Small intestine (tissue), 7 donors: Measurements from ENCODE around the gene RBM33. TPM values are rescaled to one million over a fixed set of nuclear protein-coding genes. Genes with fewer than 3 reads are reported as not detected.
A peak's percentile ranks its signal among the peaks of the same experiment; 100 is the strongest.

Experiments used
- DNase-seq, 2 donors: peaks; one replicate each; pipeline versions ENCODE4 v3.0.0 to v3.0.0-alpha.2; 2013
- FAIRE-seq: peaks from 2 replicates; lab custom pipeline; 2012; peaks lifted over from hg19 to GRCh38; lab: Jason Lieb, UNC
- H3K27ac ChIP-seq, 3 donors: one replicate each; pipeline ENCODE4 v1.5.1; 2013; ENCODE audit warnings: low read length in 2 of 3, mild to moderate bottlenecking in 2 of 3, control low read depth in 1 of 3, inconsistent platforms in 1 of 3, low read depth in 1 of 3, moderate library complexity in 1 of 3
- H3K27me3 ChIP-seq, 3 donors: one replicate each; pipeline ENCODE4 v1.6.1; 2013; ENCODE audit warnings: low read length in 3 of 3, inconsistent platforms in 1 of 3; ENCODE audit not compliant: control insufficient read depth in 3 of 3, insufficient read depth in 3 of 3
- H3K36me3 ChIP-seq, 3 donors: one replicate each; pipeline ENCODE4 v1.6.1; 2013; ENCODE audit warnings: low read length in 3 of 3, inconsistent platforms in 1 of 3, low read depth in 1 of 3, mild to moderate bottlenecking in 1 of 3, moderate library complexity in 1 of 3; ENCODE audit not compliant: control insufficient read depth in 3 of 3, insufficient read depth in 2 of 3
- H3K4me1 ChIP-seq, 3 donors: one replicate each; pipeline ENCODE4 v1.6.1; 2013; ENCODE audit warnings: low read length in 2 of 3, inconsistent platforms in 1 of 3, low read depth in 1 of 3, mild to moderate bottlenecking in 1 of 3, moderate library complexity in 1 of 3; ENCODE audit not compliant: control insufficient read depth in 3 of 3, insufficient read depth in 2 of 3
- H3K4me3 ChIP-seq, 3 donors: one replicate each; pipeline ENCODE4 v1.5.1; 2013; ENCODE audit warnings: low read length in 3 of 3, control low read depth in 1 of 3, inconsistent platforms in 1 of 3, low read depth in 1 of 3, mild to moderate bottlenecking in 1 of 3, moderate library complexity in 1 of 3
- H3K9me3 ChIP-seq, 2 donors: one replicate each; pipeline ENCODE4 v1.6.1; 2013; ENCODE audit warnings: low read depth in 1 of 2, low read length in 1 of 2; ENCODE audit not compliant: control insufficient read depth in 2 of 2, insufficient read depth in 1 of 2
- WGBS, 3 donors: extraction: QIAGEN DNeasy Blood & Tissue Kit; methylation state at CpG; one replicate each; pipeline ENCODE4 v1.1.7; 2013; 5-methylcytosine and 5-hydroxymethylcytosine counted together
- polyA plus RNA-seq, 4 donors: library from polyadenylated mRNA; stranded (reverse) in 3 of 4; unstranded in 1 of 4; fragments of 200-250 nt in 3 of 4; fragments of 120-200 nt in 1 of 4; gene quantifications; one replicate each; pipeline versions ENCODE4 v1.2.1 to v1.2.3, GENCODE V29; 2013
- donor health status: healthy with polysubstance abuse.
- donor health status: control.
- donor health status: control.
- donor health status: Bipolar disorder and iron deficiency.
- donor health status: healthy.

RBM33 gene
- polyA plus RNA-seq, 4 donors = 7.8 to 39.7 (median 15.1) TPM

DNA sequence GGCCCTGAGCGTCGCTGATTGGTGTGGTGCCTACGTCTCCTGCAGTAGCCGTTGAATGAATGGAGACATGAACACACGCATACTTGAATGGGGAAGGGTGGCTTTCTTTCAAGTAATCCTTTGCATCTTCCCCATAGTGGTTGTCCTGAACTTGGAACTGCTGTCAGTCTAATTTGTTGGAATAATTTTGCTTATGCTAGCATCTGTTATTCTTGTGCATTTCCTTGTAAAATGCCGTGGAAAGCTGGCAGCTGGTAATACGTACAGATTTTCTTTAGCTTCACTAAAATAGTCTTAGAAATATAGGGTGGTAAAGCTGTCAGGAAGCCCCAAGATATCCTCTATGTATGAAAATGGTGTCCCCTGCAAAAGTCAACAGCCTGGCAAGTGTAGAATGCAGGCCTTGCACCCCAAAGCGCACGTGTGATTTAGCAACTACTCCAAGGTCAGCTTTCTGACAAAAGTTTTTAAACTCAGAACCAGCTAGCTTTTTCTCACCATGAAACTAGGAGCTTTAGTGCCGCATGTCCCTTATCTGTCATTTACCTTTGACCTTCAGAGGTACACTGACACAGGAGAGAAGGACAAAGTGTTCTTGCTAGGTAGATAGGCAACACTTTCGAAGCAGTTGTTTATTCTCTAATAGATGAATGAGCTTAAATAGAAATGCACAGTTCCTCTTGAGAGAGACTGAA, 70.8 kb downstream of the RBM33 start:
- no peak for FAIRE-seq
- Histone ChIP-seq H3K27ac (peak overlapping the region in 1 of 3 donors; percentile 41), H3K9me3 (no peaks in the 10 kb centered on the region), H3K4me1 (peaks cover 0 to 16% (median 11%) of the 10 kb centered on the region in 3 donors), H3K4me3 (no peak overlapping the region), H3K27me3 (no peaks in the 10 kb centered on the region), H3K36me3 (peaks cover 12 to 51% (median 18%) of the 10 kb centered on the region in 3 donors)
- WGBS, 3 donors = 64 to 81% (median 76%) methylated on average over 11 of the region's 11 CpGs
- DNase-seq = peak; percentile 46 to 80

DNA sequence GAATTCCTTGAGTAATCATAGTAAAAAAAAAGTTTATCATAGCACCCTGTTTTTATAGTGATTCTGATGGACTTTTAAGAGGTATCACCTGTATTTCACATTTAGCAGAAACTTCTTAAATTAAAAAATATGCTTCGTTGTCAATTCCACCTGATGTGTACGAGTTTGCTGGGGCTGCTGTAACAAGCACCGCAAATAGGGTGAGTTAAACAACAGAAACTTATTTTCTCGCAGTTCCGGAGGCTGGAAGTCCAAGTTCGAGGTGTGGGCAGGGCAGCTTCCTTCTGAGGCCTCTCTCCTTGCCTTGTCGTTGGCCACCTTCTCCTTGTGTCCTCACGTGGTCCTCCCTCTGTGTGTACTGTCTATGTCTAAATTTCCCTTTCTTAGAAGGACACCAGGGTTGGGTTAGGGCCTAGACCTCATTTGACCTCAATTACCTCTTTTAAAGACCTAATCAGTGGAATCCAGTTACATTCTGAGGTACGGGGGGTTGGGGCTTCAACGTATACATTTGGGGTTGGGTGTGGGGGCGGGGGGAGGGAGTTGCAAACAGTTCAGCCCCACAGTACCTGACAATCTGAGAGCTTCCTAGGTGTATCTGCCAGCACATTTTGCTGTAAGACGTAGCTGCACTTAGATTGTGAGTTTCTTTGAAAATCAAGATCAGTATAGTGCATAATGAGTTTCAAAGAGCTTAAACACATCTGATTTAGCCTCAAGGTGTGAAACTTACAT, 72.7 kb downstream of the RBM33 start:
- Histone ChIP-seq H3K4me1 (peaks cover 0 to 16% (median 11%) of the 10 kb centered on the region in 3 donors), H3K36me3 (peaks cover 5 to 40% (median 5%) of the 10 kb centered on the region in 3 donors), H3K9me3 (no peaks in the 10 kb centered on the region), H3K4me3 (no peak overlapping the region), H3K27me3 (no peaks in the 10 kb centered on the region), H3K27ac (no peak overlapping the region)
- WGBS, 3 donors = 92 to 94% (median 93%) methylated on average over 12 of the region's 12 CpGs
- DNase-seq (no peak), FAIRE-seq (no peak)

GRCh38 chr7:155721056-155721455, 76.6 kb downstream of the RBM33 start:
- DNase-seq (no peak), FAIRE-seq (no peak)
- WGBS, 3 donors = 78 to 83% (median 80%) methylated on average over 6 of the region's 6 CpGs
- Histone ChIP-seq H3K4me1 (peaks cover 0 to under 1% (median 0%) of the 10 kb centered on the region in 3 donors), H3K36me3 (peaks cover 8 to 17% (median 8%) of the 10 kb centered on the region in 3 donors), H3K4me3 (no peak overlapping the region), H3K27me3 (no peaks in the 10 kb centered on the region), H3K27ac (no peak overlapping the region), H3K9me3 (no peaks in the 10 kb centered on the region)

GRCh38 chr7:155722118-155722517, 77.7 kb downstream of the RBM33 start:
- DNase-seq = no peak
- no peaks in the 10 kb centered on the region for H3K9me3 ChIP-seq
- H3K36me3 ChIP-seq = peaks cover 8 to 16% (median 8%) of the 10 kb centered on the region in 3 donors
- H3K27me3 ChIP-seq = no peaks in the 10 kb centered on the region
- FAIRE-seq = no peak
- H3K4me3 ChIP-seq = no peak overlapping the region
- no peaks in the 10 kb centered on the region for H3K4me1 ChIP-seq
- peak overlapping the region in 1 of 3 donors; percentile 18 for H3K27ac ChIP-seq
- WGBS, 3 donors = 72 to 91% (median 81%) methylated on average over 2 of the region's 2 CpGs

GRCh38 chr7:155722936-155723335, 78.5 kb downstream of the RBM33 start:
- Histone ChIP-seq H3K36me3 (peaks cover 8 to 17% (median 11%) of the 10 kb centered on the region in 3 donors), H3K4me3 (no peak overlapping the region), H3K27ac (no peak overlapping the region), H3K4me1 (no peaks in the 10 kb centered on the region), H3K27me3 (no peaks in the 10 kb centered on the region), H3K9me3 (no peaks in the 10 kb centered on the region)
- FAIRE-seq (no peak), DNase-seq (no peak)
- 79 to 80% (median 80%) methylated on average over 4 of the region's 4 CpGs for WGBS, 3 donors

DNA sequence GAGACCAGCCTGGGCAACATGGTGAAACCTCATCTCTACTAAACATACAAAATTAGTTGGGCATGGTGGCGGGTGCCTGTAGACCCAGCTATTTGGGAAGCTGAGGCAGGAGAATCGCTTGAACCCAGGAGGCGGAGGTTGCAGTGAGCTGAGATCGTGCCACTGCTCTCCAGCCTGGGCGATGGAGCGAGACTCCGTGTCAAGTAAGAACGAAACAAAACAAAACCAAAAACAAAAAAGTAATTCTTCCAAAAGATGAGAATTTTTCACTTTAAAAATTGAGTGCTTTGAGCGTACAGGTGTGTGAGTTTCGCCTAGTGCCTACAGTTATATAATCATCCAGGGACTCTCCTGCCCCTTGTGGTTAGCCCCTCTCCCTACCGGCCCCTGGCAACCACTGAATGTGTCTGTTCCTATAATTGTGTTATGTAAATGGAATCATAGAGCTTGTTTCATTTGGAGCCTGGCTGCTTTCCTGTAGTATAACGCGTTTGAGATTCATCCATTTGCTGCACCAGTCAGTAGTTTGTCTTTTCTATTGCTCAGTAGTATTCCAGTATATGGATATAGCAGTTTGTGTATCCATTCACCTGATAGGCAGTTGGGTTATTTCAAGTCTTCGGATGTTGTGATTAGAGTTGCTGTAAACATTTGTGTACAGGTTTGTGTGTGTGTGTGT, 80.0 kb downstream of the RBM33 start:
- DNase-seq (no peak), FAIRE-seq (no peak)
- no peak overlapping the region for H3K27ac ChIP-seq
- no peaks in the 10 kb centered on the region for H3K9me3 ChIP-seq
- H3K4me1 ChIP-seq = no peaks in the 10 kb centered on the region
- 91 to 92% (median 91%) methylated on average over 14 of the region's 14 CpGs for whole genome bisulfite sequencing, 3 donors
- peaks cover 6 to 23% (median 9%) of the 10 kb centered on the region in 3 donors for H3K36me3 ChIP-seq
- no peaks in the 10 kb centered on the region for H3K27me3 ChIP-seq
- no peak overlapping the region for H3K4me3 ChIP-seq

DNA sequence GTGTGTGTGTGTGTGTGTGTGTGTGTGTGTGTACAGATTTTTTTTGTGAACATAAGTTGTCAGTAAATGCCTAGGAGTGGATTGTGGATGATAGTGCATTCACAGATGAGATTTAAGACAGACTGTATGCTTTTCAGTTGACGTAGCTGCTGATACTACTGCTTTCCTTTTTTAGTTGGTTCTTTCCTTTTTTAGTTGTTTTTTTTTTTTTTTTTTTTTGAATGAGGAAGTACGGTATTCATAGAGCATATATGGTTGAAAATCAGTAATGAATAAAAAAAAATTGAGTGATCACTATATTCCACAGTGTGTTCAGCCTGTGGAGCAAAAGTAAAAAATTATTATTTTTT, 80.5 kb downstream of the RBM33 start:
- no peak for FAIRE-seq
- Histone ChIP-seq H3K27me3 (no peaks in the 10 kb centered on the region), H3K27ac (no peak overlapping the region), H3K4me3 (no peak overlapping the region), H3K36me3 (peaks cover 6 to 26% (median 9%) of the 10 kb centered on the region in 3 donors), H3K9me3 (no peaks in the 10 kb centered on the region), H3K4me1 (no peaks in the 10 kb centered on the region)
- 77 to 91% (median 91%) methylated on average over 2 of the region's 2 CpGs for WGBS, 3 donors
- DNase-seq = no peak

- no peak overlapping the region for H3K4me3 ChIP-seq
- 94 to 95% (median 94%) methylated on average over 10 of the region's 10 CpGs for WGBS, 3 donors
- H3K4me1 ChIP-seq = peaks cover 0 to 4% (median 0%) of the 10 kb centered on the region in 3 donors
- H3K27me3 ChIP-seq = no peaks in the 10 kb centered on the region
- no peak for FAIRE-seq
- no peaks in the 10 kb centered on the region for H3K9me3 ChIP-seq
- no peak for DNase-seq
- H3K27ac ChIP-seq = no peak overlapping the region
- H3K36me3 ChIP-seq = peaks cover 6 to 34% (median 9%) of the 10 kb centered on the region in 3 donors
Observed at GRCh38 chr7:155727616-155728015, 83.2 kb downstream of the RBM33 start.
